GM18526 (cell line): ENCODE measurements around the gene MLLT10.

Experiments
- POLR2A ChIP-seq: IDR thresholded peaks from 3 replicates; pipeline ENCODE4 v1.6.1; 2011; ENCODE audit not compliant: insufficient read length; ENCODE audit errors: extremely low read depth

MLLT10 gene

GRCh38 chr10:21625623-21626229 lies 91.7 kb downstream of the MLLT10 start:
- TF ChIP-seq POLR2A: no peak

DNA sequence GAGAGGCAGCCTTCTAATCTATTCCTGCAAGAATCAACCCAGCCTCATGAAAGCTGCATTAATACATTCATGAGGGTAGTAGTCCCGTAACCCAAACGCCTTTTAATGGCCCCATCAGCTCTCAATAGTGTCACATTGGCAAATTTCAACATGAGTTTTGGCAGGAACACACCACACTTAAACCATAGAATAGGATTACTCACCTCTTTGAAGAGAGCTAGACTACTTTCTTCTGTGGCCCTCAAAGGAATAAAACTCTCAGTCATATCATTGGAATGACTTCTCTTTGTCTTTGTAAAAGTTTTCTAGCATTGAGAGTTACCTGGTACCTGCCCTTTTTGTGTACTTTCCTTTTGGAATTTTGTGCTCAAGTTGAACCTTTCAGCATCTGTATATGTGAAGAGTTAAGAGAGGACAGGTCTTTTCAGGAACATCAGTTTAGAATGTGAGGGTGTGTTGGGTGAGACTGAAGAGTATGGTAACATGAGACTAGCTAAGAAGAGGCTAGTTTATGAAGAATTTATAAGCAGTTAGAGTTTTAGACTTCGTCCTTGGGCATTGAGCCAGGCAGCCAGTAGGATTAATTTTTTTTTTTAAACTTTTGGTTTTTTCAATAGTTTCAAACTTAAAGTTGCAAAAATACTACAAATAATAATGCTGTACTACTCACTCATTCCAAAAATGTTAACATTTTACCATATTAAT lies 92.6 kb downstream of the MLLT10 start:
- no peak for TF ChIP-seq POLR2A

- TF ChIP-seq POLR2A: no peak
These were observed 93.3 kb downstream of the MLLT10 start for GRCh38 chr10:21627331-21627730.

GRCh38 chr10:21628023-21628422 lies 94.0 kb downstream of the MLLT10 start:
- TF ChIP-seq POLR2A: no peak

GRCh38 chr10:21634599-21635365 lies 100.8 kb downstream of the MLLT10 start:
- no peak for TF ChIP-seq POLR2A

DNA sequence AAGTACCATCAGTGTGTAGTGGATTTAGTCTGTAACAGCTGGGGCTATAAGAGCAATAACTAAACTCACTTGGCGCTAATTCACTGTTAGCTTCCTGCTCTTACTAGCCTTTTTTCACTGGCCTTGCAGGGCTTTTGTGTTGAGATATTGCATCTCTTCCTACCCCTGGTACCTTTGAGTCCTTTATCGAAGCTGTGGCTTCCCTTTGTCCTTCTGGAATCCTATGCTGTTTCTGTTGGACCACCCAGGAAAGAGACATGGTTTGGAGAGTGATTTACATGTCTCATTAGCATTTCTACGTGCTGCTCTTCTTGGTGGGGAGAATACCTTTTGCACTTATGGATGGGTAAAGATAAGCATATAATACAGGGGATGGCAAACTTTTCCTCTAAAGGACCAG lies 103.8 kb downstream of the MLLT10 start:
- no peak for TF ChIP-seq POLR2A

DNA sequence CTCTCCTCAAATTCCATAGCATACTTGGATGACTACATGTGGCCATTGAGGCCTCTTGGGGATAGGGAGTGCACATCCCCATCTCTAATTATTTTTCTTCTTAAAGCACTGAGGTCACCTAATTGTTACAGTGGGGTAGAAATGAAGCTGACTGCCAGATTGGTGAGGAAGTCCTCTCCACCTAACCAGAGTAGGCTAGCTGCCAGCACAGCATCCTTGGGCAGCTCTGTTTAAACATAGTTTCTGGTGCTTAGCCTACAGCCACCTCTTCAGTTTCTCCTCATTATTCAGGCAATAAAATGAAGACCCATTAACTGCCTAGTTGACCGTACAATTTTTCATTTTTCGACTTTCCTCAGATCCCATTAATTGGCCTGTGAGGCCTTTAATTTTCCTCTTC lies 104.6 kb downstream of the MLLT10 start:
- TF ChIP-seq POLR2A: no peak

GRCh38 chr10:21648040-21648439 lies 114.0 kb downstream of the MLLT10 start:
- no peak for TF ChIP-seq POLR2A

GRCh38 chr10:21649454-21649872 lies 115.4 kb downstream of the MLLT10 start:
- no peak for TF ChIP-seq POLR2A

DNA sequence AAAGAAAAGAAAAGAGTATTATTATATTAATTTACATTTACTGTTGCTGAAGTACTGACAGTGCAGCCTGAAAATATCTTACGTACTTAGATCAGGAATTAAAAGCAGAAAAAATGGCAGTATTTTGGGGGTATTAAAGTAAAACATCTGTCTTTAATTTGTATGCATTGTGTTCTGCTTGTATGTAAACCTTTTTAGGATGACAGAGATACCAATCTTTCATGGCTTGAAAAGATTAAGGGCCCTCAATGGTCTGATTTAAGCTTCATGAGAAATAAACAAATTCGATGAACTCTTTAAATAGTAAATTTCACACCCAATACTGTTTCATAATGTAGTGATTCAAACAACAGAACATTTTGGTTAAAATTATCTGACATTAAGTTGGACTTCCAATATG lies 116.3 kb downstream of the MLLT10 start:
- no peak for TF ChIP-seq POLR2A

- no peak for TF ChIP-seq POLR2A
These were observed 121.2 kb downstream of the MLLT10 start for GRCh38 chr10:21655236-21655635.

DNA sequence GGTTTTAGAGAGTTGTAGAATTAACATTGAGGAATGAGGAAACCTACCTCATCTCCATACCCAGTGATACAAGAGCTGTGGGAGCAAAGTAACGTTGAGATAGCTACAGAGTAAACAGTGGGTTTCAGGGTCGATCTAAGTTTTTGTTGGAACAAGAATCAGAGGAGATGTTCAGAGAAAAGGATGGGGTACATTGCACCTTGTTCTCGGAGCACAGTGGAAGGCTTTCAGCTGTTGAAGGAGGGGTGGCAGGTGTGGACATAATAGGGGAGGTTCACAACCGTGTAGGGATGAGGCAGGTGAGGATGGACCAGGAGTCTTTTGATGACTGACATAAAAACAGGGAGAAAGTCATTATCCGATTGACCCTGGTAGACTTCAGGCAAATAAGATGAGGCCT lies 121.7 kb downstream of the MLLT10 start:
- TF ChIP-seq POLR2A: no peak

DNA sequence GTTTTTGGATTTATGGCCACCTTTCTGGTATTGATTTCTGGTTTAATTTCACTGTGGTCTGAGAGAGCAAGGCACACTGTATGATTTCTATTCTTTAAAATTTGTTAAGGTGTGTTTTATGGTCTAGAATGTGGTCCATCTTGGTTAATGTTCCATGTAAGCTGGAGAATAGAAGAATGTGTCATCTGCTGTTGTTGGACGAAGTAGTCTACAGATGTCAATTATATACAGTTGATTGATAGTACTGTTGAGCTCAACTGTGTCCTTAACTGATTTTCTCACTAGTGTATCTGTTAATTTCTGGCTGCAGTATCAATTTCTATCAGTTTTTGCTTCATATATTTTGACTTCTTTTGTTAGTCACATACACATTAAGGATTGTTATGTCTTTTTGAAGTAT lies 127.1 kb downstream of the MLLT10 start:
- TF ChIP-seq POLR2A: no peak

GRCh38 chr10:21661935-21662334 lies 127.9 kb downstream of the MLLT10 start:
- no peak for TF ChIP-seq POLR2A

DNA sequence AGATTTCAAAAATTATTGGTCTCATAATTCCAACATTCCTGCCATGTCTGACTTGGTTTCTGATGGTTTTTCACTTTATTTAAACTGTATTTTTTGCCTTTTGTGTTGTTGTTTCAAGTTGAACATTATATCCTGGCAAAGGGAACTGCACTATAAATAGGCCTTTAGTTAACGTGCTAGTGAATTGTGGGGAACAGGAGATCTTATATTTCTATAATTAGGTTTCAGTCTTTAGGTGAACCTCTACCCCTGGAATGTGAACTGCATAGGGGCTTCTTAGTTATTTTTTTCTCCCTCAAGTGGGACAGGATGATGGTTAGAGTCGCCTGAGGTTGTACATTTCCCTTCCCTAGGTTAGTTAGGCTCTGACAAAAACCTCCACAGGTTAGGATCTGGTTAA lies 128.6 kb downstream of the MLLT10 start:
- no peak for TF ChIP-seq POLR2A

DNA sequence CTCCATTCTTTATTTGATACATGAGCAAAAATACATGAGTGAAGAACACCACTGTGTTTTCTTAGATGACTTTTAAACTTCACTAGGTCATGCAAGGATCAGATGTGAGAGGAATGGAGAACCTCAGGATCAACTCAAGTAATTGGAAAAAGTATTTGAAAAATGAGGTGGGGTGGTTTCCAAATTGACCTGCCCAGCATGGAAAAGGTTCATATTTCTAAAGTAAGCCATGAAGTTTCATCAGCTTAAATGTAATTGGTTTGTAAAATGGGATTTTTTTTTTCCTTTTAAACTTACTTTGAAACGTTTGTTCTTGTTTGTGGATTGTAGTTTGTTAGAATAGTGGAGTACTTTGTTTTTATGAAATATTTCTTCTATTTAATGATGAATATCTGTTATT lies 134.8 kb downstream of the MLLT10 start:
- no peak for TF ChIP-seq POLR2A

DNA sequence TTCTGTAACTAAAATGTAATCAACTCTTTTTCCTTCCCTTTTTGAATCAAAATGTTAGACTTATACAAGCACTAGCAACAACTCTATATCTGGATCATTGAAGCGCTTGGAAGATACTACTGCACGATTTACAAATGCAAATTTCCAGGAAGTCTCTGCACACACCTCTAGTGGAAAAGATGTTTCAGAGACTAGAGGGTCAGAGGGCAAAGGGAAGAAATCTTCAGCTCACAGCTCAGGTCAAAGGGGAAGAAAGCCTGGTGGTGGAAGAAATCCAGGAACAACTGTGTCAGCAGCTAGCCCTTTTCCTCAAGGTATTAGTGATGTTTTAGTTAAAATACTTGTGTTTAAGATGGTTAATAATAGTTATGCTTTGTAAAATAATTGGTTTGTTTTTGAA lies 136.4 kb downstream of the MLLT10 start:
- TF ChIP-seq POLR2A: no peak

DNA sequence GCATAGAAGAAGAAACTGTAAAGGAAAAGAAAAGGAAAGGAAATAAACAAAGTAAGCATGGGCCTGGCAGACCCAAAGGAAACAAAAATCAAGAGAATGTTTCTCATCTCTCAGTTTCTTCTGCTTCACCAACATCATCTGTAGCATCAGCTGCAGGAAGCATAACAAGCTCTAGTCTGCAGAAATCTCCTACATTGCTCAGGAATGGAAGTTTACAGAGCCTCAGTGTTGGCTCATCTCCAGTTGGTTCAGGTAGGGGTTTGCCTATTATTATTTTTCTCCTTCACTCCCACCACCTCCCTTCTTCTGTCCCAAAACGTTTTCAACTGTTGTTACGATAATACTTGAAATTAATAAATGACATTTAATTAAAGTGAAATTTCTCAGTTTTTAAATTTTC lies 139.6 kb downstream of the MLLT10 start:
- no peak for TF ChIP-seq POLR2A
